Measurements from ENCODE around the gene ATG7.
"Not testable (repeated sequence)": the region's sequence is repeated elsewhere in the genome, so short reads cannot be mapped to it uniquely, and the experiment has no call there.

The ATG7 gene

DNA sequence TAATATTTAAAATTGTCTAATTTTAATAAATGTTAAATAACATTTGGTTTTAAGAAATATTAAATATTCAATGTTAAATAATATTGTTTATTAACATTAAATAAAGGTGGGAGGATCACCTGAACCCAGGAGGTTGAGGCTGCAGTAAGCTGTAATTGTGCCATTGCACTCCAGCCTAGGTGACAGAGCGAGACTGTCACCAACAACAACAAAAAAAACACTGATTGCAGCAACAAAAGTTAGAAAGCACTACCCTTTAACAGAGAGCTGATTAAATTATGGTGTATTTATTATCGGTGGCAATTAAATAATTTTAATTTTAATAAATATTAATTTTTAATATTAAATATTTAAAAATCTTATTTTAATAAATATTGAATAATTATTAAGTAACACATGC lies 152.1 kb downstream of the ATG7 start:
- DNase-seq (ENCODE audit: low read depth, low spot score): no peak

DNA sequence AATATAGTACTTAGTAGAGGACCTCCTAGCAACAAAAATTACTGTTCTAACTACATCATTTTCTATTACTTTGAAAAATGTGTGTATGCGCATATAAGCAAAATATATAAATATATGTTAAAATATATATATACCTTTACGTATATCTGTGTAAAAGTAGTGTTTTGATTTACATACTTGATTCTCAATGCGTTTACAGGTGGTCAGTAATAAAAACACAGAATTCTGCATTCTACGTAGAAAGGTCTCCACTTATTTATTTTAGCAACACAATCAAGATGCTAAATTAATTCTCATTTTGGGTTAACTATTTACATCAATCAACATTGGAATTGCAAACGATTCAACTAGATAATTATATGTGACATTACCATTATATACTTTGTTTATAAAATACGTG lies 158.0 kb downstream of the ATG7 start:
- DNase-seq (ENCODE audit: low read depth, low spot score): no peak

DNA sequence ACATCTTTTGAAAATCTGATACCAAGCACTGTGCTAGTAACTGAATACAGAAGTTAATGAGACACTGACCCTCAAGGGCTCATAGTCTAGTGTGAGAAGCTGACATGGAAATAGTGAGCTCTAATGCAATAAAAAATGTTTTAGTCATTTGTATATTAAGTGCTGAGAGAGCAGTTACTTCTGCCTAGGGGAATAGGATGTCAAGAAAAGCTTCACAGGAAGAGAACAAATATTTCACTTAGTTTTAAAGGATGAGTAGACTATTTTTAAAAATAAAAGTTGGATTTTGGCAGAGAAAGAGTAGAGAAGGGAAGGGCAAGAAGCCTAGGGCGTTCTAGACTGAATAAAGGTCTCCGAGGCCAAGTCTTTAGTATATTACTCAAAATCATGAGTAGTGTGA lies 158.4 kb downstream of the ATG7 start:
- DNase-seq (ENCODE audit: low read depth, low spot score): no peak

DNA sequence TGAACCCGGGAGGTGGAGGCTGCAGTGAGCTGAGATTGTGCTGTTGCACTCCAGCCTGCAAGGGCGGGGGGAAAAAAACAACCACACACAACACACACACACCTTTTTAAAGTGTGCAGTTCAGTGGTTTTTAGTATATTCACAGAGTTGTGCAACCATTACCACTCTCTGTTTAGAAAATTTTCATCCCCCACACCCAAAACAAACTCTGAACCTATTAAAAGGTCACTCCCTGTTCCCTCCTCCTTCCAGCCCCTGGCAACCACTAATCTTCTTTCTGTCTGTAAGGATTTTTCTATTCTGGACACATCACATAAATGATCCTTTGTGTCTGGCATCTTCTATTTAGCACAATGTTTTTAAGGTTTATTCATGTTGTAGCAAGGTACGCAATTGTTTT lies 159.1 kb downstream of the ATG7 start:
- no peak for DNase-seq (ENCODE audit: low read depth, low spot score)

DNA sequence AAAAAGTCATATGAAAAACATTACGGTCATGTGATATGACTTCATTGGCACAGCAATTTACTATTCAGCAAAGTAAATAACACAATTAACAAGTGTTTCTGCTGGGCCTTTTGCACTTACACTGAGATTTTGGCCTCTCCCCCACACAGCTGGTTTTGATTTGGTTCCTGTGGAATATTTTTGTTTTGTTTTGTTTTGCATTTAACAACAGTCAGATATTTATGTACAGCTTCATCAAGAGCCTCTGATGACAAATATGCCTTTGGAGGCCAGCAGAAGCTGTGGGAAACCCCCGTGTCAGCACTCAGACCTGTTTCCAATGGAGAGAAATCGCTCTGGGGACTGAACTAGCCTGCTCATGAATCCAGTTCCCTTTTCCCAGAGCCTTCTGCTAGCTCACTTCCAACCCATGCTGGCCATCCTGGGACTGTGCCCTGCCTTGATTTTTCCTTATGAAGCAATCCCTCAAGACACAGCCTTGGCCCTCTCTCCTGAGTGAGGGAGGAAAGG lies 161.9 kb downstream of the ATG7 start:
- DNase-seq (ENCODE audit: low read depth, low spot score): no peak

DNA sequence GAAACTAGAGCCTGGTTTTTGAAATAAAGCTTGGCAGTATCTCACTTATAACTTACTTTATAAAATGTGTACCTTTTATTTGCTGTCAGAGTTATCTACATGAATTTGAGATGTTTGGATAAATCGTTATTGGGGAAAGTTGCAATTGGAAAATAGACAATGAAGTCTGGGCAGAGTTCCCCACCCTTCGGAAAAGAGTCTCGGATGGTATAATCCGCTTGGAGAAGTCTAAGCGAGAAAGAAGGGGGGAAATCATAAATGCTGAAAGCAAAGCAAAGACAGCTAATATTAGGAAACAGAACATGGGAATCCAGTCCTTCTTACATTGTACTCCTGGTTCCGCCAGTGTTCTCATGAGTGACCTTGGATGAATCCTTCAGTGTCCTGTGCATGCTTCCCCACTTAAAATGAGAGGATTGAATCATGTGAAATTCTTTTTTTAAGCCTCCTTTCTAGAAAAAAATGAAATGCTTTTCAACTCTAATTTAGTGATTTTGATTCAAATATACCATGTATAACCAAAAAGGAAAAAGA lies 162.4 kb downstream of the ATG7 start:
- no peak for DNase-seq (ENCODE audit: low read depth, low spot score)

DNA sequence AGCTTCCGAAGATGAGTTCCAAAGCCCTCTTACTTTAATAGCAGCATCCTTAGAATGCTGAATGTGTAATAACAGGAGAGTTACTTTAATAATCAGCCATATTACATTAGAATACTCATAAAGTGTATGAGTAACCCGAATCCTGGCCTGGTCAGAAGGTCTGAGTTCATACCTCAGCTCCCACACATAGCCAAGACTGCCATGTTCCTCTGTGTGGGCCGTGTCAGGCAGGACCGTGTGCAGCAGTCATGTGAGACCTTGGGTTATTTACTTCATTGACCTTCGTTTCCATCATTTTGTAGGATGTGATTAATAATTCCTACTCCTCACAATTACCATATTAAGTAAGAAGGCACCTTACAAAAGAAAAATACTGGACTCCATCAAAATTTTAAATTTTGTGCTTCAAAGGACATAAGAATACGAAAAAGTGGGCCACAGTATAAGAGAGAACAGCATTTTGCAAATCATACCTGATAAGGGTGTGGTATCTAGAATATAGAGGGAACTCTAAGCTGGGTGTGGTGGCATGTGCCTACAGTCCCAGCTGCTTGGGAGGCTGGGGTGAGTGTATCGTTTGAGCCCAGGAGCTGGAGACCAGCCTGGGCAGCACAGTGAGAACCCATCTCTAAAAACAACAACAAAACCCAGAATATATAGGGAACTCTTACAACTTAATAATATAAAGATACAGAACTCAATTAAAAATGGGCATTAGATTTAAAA lies 163.4 kb downstream of the ATG7 start:
- DNase-seq (ENCODE audit: low read depth, low spot score): no peak

DNA sequence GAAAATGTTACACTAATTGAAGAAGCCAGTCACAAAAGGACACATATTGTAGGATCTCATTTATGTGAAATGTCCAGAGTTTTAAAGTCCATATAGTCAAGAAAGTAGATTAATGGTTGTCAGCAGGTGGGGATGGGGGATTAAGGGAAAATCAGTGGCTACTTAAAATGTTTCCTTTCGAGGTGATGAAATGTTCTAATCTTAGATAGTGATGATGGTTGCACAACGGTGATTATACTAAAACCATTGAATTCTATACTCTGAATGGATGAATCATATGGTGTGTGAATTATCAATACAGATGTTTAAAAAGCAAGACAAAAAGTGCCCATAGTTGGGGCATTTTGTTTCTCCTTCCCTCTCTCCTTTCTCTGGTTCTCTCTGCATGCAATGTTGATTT lies 164.6 kb downstream of the ATG7 start:
- DNase-seq (ENCODE audit: low read depth, low spot score): no peak

DNA sequence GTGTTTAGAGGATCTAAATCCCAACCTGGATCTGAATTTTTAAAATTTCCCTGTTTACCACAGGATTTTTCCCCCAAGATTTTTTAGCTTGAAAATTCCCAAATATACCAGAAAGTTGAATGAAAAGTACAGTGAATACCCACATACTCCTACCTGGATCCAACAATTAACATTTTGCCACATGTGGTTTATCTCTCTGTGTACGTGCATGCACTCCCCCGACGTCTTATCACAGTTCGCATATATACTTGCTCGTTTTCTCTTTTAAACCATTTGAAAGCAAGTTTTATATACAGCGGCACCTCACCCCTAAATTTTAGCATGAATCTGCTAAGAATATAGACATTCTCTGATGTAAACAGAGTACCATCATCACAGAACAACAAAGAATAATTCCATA lies 165.3 kb downstream of the ATG7 start:
- no peak for DNase-seq (ENCODE audit: low read depth, low spot score)

DNA sequence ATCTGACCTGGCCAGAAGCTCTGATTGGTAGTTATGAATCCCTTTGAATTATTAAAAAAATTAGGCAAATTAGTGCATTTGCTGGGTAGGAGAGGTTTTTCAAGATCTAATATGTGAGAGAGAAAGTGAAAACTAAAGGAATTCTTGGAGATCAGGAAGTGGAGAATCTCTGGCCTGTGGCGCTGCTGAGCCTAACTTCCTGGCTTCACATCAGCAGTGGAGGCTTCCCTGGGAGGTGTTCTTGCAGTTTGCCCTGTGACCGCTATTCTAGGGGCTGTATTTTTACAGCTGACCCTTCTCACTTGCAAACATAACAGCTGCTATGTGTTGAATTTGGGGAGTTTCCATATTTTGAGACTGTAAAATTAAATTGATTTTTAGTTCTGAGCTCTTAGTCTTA lies 166.4 kb downstream of the ATG7 start:
- DNase-seq (ENCODE audit: low read depth, low spot score): no peak

DNA sequence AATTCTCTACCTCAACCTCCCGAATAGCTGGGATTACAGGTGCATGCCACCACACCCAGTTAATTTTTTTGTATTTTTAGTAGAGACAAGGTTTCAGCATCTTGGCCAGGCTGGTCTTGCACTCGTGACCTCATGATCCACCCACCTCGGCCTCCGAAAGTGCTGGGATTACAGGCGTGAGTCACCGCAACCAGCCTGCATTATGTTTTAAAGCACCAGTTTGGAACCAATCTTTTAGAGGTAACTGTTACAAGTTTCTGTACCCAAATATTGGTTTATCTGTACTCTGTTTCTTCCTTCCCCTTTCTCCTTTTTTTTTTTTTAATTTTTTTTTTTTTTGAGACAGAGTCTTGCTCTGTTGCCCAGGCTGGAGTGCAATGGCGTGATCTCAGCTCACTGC lies 169.1 kb downstream of the ATG7 start:
- not testable (repeated sequence) for DNase-seq (ENCODE audit: low read depth, low spot score)

DNA sequence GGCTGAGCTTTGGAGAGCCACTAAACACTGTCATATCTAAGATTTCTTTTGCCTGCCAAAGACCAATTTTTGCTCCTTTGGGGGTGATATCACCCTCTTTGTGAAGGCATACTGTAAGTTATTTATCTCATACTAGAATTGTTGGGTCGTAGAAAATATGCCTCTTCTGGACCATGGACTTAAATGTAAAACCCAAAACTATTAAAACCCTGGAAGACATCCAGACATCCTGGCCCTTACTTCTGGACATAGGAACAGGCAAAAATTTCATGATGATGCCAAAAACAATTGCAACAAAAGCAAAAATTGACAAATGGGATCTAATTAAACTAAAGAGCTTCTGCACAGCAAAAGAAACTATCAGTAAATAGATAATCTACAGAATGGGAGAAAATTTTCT lies 172.2 kb downstream of the ATG7 start:
- DNase-seq (ENCODE audit: low read depth, low spot score): no peak

DNA sequence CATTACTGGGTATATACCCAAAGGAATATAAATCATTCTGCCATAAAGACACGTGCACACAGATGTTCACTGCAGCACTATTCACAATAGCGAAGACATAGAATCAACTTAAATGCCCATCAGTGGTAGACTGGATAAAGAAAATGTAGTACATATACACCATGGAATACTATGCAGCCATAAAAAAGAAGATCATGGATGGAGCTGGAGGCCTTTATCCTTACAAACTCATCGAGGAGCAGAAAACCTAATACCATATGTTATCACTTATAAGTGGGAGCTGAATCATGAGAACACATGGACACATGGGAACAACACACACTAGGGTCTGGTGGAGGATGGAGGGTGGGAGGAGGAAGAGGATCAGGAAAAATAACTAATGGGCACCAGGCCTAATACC lies 173.0 kb downstream of the ATG7 start:
- DNase-seq (ENCODE audit: low read depth, low spot score): not testable (repeated sequence)

DNA sequence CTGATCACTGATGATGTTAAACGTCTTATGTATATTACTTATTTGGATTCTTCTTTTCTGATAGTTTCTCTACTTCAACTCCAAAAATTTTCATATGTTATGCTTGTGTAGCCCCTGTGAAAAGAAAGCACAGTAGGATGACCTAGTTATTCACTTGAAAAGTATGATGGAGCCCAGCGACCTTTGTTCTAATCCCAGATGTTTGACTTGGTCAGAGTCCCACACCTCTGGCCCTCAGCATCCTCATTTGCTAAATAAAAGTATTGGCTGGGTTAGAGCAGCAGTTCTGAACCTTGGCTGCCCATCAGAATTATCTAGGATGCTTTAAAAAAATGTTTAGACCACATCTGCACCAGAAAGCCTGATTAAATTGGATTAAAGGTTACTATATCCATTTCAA lies 173.7 kb downstream of the ATG7 start:
- DNase-seq (ENCODE audit: low read depth, low spot score): no peak

DNA sequence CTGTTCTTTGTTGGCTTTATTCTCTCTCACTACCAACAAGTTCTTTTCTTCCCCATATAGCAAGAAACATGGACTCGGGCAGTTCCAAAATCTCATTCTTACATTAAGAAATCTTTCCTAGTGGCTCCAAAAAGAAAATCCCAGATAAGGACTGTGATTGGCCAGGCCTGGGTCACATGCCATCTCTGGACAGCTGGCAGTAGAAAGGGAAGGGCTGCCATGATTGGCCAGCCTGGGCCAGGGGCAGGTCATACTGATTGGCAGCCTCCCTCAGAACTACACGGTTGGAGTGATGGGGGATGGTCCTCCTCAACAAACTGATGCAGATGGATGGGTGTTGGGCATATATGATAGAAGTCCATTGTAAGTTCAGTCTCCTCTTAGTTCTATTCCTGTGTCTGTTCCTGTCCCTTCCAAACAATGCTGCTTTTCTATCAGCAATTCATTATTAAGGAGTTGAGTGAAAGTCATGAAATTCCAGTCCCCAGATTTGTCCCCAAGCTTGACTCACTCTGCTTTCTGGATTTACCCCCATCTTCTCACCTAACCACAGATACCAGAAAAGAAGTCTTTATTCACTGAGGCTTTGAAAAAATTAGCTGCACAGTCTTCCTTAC lies 175.5 kb downstream of the ATG7 start:
- no peak for DNase-seq (ENCODE audit: low read depth, low spot score)

DNA sequence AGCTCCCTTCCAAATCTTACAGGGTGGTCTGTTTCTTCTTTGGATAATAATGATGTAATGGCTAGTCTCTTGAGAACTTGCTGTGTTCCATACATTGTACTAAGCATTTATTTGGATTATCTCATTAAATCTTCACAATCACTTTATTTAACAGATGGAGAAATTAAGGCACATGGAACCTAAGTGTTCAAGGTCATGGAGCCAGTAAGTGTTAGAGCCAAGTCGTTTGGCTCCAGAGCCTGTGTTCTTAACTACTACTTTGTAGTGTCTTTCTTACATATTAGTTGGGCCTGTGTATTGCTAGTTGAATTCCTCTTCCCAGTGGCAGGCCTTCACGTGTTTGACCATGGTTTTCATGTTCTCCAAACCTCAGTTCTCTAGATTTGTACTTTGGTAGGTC lies 177.8 kb downstream of the ATG7 start:
- no peak for DNase-seq (ENCODE audit: low read depth, low spot score)

DNA sequence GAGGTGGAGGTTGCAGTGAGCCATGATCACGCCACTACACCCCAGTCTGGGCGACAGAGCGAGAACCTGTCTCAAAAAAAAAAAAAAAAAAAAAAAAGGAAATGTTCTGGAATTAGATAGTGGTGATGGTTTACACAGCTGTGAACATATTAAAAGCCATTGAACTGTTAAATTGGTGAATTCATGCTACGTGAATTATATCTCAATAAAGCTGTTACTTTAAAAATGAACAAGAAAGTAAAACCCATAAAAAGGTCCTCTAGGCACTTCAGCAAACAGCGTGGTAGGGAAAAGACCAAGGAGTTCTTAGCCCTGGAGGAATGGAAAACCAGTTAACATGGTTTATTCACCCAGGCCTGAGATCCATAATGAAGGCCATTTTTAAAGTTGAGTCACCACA lies 180.1 kb downstream of the ATG7 start:
- DNase-seq (ENCODE audit: low read depth, low spot score): no peak

DNA sequence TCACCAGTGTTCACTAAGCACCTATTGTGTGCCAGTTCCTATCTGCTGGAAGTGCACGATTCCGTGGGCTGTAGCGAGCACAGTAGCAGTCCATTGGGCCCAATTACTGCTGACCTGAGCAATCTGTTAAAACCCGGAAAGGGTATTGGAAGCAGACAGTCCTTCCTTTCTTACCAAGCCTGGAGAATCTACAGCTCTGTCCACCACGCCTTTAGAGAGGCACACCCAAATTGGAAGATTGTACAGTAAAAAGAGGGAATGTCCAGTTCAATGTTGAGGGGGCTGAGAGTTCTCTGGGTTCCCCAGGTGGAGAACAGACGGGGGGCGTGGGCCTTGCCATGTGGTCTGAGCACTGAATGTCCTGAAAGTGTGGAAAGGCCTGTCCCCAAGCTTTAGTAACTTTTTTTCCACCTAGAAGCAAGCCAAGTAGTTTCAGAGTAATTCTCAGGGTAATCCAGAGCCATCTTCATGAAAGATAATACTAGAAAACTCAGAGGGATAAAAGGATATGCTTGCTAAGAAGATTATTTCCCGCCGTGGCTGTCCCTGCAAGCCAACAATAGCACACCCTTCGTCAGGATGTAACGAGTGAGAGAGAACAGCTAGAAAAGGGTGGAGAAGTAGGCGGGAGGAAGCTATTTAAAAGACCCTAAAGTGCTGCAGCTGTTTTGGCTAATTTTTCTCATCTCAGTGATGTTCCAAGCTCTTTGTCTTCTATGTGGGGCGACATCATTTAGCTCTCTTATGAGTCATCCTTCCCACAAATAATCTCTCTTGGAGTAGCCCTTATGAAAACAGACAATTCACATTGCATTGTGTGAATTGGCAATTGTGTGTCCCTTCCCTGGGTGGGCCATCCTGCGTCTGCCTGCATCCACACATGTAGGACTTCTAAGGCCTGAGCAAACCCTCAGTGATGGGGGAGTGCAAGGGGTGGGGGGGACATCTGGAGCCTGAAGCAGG lies 181.0 kb downstream of the ATG7 start:
- DNase-seq (ENCODE audit: low read depth, low spot score): no peak

DNA sequence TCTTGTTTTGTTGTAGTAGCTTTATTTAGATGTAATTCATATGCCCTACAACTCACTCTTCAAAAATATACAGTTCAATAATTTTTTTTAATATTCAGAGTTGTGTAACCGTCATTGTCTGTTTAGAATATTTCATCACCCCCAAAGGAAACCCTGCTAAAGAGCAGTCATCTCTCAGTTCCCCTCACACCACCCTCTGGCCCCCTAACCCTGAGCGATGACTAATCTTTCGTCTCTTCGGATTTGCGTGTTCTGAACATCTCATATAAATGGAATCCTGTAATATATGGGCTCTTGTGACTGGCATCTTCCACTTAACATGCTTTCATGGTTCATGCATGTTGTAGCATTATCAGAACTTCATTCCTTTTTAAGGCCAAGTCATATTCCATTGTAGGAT lies 183.8 kb downstream of the ATG7 start:
- no peak for DNase-seq (ENCODE audit: low read depth, low spot score)

DNA sequence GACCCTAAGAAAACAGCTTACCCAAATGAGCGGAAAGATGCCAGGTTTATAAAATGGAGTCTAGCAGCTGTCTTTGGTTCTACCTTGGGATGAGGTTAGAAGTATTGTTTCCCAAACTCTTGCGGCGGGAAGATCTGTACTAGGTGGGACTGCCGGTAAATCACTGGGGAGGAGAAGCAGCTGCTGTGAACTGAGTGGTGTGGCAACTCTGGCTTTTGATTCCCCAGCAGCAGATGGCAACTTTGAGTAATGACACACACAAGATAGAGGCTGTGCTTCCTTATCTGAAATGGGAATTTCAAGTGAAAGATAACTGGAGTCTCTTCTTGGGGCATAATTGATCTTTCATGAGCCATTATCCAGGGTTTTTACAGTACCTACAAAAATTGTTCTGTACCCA lies 184.9 kb downstream of the ATG7 start:
- no peak for DNase-seq (ENCODE audit: low read depth, low spot score)

DNA sequence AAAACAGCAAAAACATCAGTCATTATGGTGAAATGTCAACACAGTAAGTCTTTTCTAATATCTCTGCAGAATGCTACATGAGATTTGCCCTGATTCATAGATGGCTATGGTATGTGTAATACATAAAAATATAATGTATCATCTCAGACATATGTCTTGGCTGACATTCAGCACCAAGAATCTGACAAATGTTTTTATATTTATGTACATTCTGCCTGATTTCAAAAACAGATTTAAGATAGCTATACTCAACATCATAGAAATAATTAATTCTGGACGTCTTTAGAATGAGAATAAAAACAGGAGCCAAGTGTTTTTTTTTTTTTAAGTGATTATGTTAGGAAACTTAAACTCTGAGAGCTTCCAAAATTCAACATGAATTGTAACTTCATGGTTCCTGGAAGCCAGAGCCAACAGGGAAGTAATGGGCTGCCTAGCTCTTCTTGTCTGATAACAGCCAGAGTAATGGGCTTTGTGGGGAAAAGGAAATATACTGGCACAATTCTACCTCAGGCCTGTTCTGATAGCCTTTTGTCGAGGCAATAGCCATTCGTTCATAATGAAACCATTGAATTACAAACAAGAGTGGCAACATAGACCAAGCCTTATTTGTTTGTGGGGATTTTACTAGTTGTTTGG lies 187.1 kb downstream of the ATG7 start:
- no peak for DNase-seq (ENCODE audit: low read depth, low spot score)

DNA sequence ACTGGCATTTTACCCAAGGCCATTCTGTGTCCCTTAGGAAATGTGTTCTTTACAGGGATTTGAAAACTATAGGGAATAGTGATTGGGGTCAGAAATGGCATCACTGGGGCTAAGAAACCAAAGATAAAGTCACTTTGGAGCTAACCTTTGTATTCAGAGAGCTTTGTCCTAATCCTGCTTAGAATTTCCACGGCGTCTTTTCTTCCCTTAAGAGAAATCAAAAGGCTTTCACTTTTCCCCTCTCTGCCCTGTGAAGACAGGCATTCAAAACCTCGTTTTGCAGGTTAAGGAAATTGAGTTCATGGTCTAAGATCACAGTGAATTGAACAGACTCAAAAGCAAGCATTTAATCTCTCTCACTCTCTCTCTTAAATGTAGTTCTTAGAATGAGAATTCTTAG lies 189.0 kb downstream of the ATG7 start:
- no peak for DNase-seq (ENCODE audit: low read depth, low spot score)
